Stimulated activated CD4-positive, alpha-beta T cell treated with anti-CD3 and anti-CD28 coated beads, Interleukin-4, amount 100 ng/mL, for 4 hours (primary cell): ENCODE data around the gene SUSD3.
"Not testable (repeated sequence)": the region's sequence is repeated elsewhere in the genome, so short reads cannot be mapped to it uniquely, and the experiment has no call there.

Experiments used
- DNase-seq, 2 experiments: peaks; one replicate each; pipeline ENCODE4 v3.0.0-alpha.2; 2020

SUSD3 gene

GRCh38 chr9:93114169-93114983 lies 55.9 kb downstream of the SUSD3 start:
- no peak for DNase-seq

GRCh38 chr9:93114984-93115335 lies 56.5 kb downstream of the SUSD3 start:
- no peak for DNase-seq

- no peak for DNase-seq
These were observed 57.1 kb downstream of the SUSD3 start for GRCh38 chr9:93115486-93116071.

GRCh38 chr9:93116072-93116961 lies 57.8 kb downstream of the SUSD3 start:
- no peak for DNase-seq

GRCh38 chr9:93117521-93117920 lies 59.0 kb downstream of the SUSD3 start:
- not testable (repeated sequence) for DNase-seq

- DNase-seq, result no peak
These were observed 59.7 kb downstream of the SUSD3 start for GRCh38 chr9:93117924-93118862.

- DNase-seq, result no peak
These were observed 60.6 kb downstream of the SUSD3 start for GRCh38 chr9:93118863-93119702.

GRCh38 chr9:93119703-93119952 lies 61.1 kb downstream of the SUSD3 start:
- no peak for DNase-seq

- no peak for DNase-seq
These were observed 61.7 kb downstream of the SUSD3 start for GRCh38 chr9:93119953-93120845.

GRCh38 chr9:93120846-93121315 lies 62.4 kb downstream of the SUSD3 start:
- no peak for DNase-seq

GRCh38 chr9:93121316-93122241 lies 63.1 kb downstream of the SUSD3 start:
- no peak for DNase-seq

- peak in 1 of 2 experiments; percentile 1 for DNase-seq
These were observed 64.3 kb downstream of the SUSD3 start for GRCh38 chr9:93122721-93123221.

GRCh38 chr9:93123561-93124283 lies 65.2 kb downstream of the SUSD3 start:
- DNase-seq, result peak in 1 of 2 experiments; percentile 1

GRCh38 chr9:93124793-93125192 lies 66.3 kb downstream of the SUSD3 start:
- no peak for DNase-seq

- DNase-seq, result no peak
These were observed 66.9 kb downstream of the SUSD3 start for GRCh38 chr9:93125331-93125894.

- no peak for DNase-seq
These were observed 67.8 kb downstream of the SUSD3 start for GRCh38 chr9:93126151-93126781.

- DNase-seq, result no peak
These were observed 68.4 kb downstream of the SUSD3 start for GRCh38 chr9:93126825-93127368.
